HCT116 (cell line): Measurements from ENCODE around the gene UNK. TPM values are rescaled to one million over a fixed set of nuclear protein-coding genes. Genes with fewer than 3 reads are reported as not detected.

Experiments
- ATAC-seq: fragments of 200-7000 bp; cut with Tn5 transposase; 2 replicates; pipeline ENCODE4 v1.9.1; 2020; ENCODE audit warnings: mild to moderate bottlenecking, moderate library complexity
- BruUV-seq: library from RNA; stranded (reverse); fragments of 400-500 nt; replicated peaks from 2 replicates; lab custom pipeline; 2021; lab: Mats Ljungman, UMichigan
- CTCF ChIA-PET: fragments of 300-600 bp; sonication (Branson Sonifier 250); formaldehyde crosslinking; loops from one replicate; lab custom pipeline; 2021; ENCODE audit warnings: antibody characterized with exemption; lab: Charles Lee
- POLR2A ChIA-PET: fragments of 300-600, 350-600 bp; sonication (Branson Sonifier 250); formaldehyde crosslinking; loops from one replicate; lab custom pipeline; 2021; ENCODE audit warnings: antibody characterized with exemption; lab: Charles Lee
- RAD21 ChIA-PET, 2 experiments: fragments of 300-600 bp; sonication (Branson Sonifier 250); formaldehyde crosslinking; loops; one replicate each; lab custom pipeline; 2023; ENCODE audit warnings: low total read pairs in 2 of 2; ENCODE audit not compliant: uncharacterized antibody in 2 of 2, unreplicated experiment in 2 of 2, low non-redundant PET in 1 of 2; lab: Charles Lee
- DNase-seq: peaks from one replicate; pipeline ENCODE4 v3.0.0-alpha.2; 2010; ENCODE audit warnings: low read depth, low spot score
- H2AFZ ChIP-seq: fragments of 200-600 bp; shearing (Covaris generic), sonication (generic); 2 replicates; pipeline ENCODE4 v1.6.1; 2017; ENCODE audit warnings: low read depth, mixed run types, mixed read lengths, antibody characterized with exemption, low read length; ENCODE audit not compliant: poor library complexity, severe bottlenecking
- H3K27ac ChIP-seq: 2 replicates; pipeline ENCODE4 v1.5.1; 2012; ENCODE audit warnings: low read depth, low read length
- H3K27me3 ChIP-seq: fragments of 200-600 bp; sonication (generic); 2 replicates; pipeline ENCODE4 v1.6.1; 2016; ENCODE audit warnings: mixed run types, low read length, mixed read lengths; ENCODE audit not compliant: insufficient read depth
- H3K36me3 ChIP-seq, 2 experiments: fragments of 200-500 bp in 1 of 2; fragments of 200-600 bp in 1 of 2; sonication (Bioruptor generic) in 1 of 2; sonication (generic) in 1 of 2; 2 replicates each; pipeline versions ENCODE4 v1.5.1 to v1.6.1; 2014 to 2016; ENCODE audit warnings: low read length in 2 of 2, inconsistent platforms in 1 of 2, mixed read lengths in 1 of 2, mixed run types in 1 of 2; ENCODE audit not compliant: insufficient read depth in 2 of 2, control insufficient read depth in 1 of 2
- H3K4me1 ChIP-seq, 2 experiments: fragments of 200-600 bp in 1 of 2; sonication (generic) in 1 of 2; 2 replicates each; pipeline versions ENCODE4 v1.5.1 to v1.6.1; 2012 to 2017; ENCODE audit warnings: low read length in 2 of 2, inconsistent platforms in 1 of 2, mild to moderate bottlenecking in 1 of 2, mixed read lengths in 1 of 2, mixed run types in 1 of 2, moderate library complexity in 1 of 2; ENCODE audit not compliant: insufficient read depth in 2 of 2, control insufficient read depth in 1 of 2
- H3K4me2 ChIP-seq: fragments of 200-600 bp; sonication (generic); 2 replicates; pipeline ENCODE4 v1.6.1; 2017; ENCODE audit warnings: mixed run types, low read length, mixed read lengths
- H3K4me3 ChIP-seq, 2 experiments: fragments of 200-600 bp in 1 of 2; sonication (generic) in 1 of 2; replicated peaks in 1 of 2; 2 replicates each; pipeline ENCODE4 v1.5.1; 2011 to 2016; ENCODE audit warnings: low read length in 2 of 2, control low read depth in 1 of 2, low read depth in 1 of 2, mild to moderate bottlenecking in 1 of 2, mixed read lengths in 1 of 2, mixed run types in 1 of 2
- H3K79me2 ChIP-seq: fragments of 200-600 bp; sonication (generic); 2 replicates; pipeline ENCODE4 v1.6.1; 2017; ENCODE audit warnings: mild to moderate bottlenecking, mixed run types, low read length, moderate library complexity, mixed read lengths; ENCODE audit not compliant: insufficient read depth
- H3K9ac ChIP-seq: fragments of 200-600 bp; sonication (generic); 2 replicates; pipeline ENCODE4 v1.6.1; 2016; ENCODE audit warnings: low read length, mixed read lengths
- H3K9me2 ChIP-seq: fragments of 200-600 bp; sonication (generic), shearing (Covaris generic); 2 replicates; pipeline ENCODE4 v1.6.1; 2017; ENCODE audit warnings: mixed run types, mild to moderate bottlenecking, moderate library complexity; ENCODE audit not compliant: insufficient read depth
- H3K9me3 ChIP-seq, 2 experiments: fragments of 200-500 bp in 1 of 2; fragments of 200-600 bp in 1 of 2; sonication (Bioruptor generic) in 1 of 2; sonication (generic) in 1 of 2; 2 replicates each; pipeline ENCODE4 v1.6.1; 2014 to 2017; ENCODE audit warnings: low read length in 2 of 2, mixed read lengths in 2 of 2, inconsistent platforms in 1 of 2, low read depth in 1 of 2, mild to moderate bottlenecking in 1 of 2, mixed run types in 1 of 2, moderate library complexity in 1 of 2; ENCODE audit not compliant: control insufficient read depth in 1 of 2, insufficient read depth in 1 of 2
- H4K20me1 ChIP-seq: fragments of 200-600 bp; sonication (generic), shearing (Covaris generic); 2 replicates; pipeline ENCODE4 v1.6.1; 2017; ENCODE audit warnings: mixed run types, mild to moderate bottlenecking, moderate library complexity; ENCODE audit not compliant: insufficient read depth
- CEBPB ChIP-seq: IDR thresholded peaks from 2 replicates; pipeline ENCODE4 v1.6.1; 2012; ENCODE audit warnings: low read depth
- EGR1 ChIP-seq: IDR thresholded peaks from 2 replicates; pipeline ENCODE4 v1.6.1; 2012; ENCODE audit warnings: low read depth
- EZH2phosphoT487 ChIP-seq: fragments of 200-600 bp; IDR thresholded peaks from 2 replicates; pipeline ENCODE4 v1.6.1; 2018; ENCODE audit warnings: antibody characterized with exemption, borderline replicate concordance
- POLR2A ChIP-seq: IDR thresholded peaks from 2 replicates; pipeline ENCODE4 v1.7.0; 2011; ENCODE audit warnings: borderline replicate concordance; ENCODE audit not compliant: insufficient read depth, insufficient read length; ENCODE audit errors: extremely low read depth
- intact Hi-C: fragments of 100-400 bp; cut with micrococcal nuclease; formaldehyde crosslinking; loops from 2 replicates; pipeline ENCODE4 v1.10.0; 2022
- total RNA-seq: library from RNA; stranded (reverse); gene quantifications from one replicate; pipeline ENCODE4 v1.2.1, GENCODE V29; 2021; ENCODE audit not compliant: unreplicated experiment
- TF ChIP-seq, protein P1 (sequence below), 3 experiments: fragments of 200-600 bp in 1 of 3; sonication (generic) in 1 of 3; IDR thresholded peaks in 2 of 3; conservative IDR thresholded peaks in 1 of 3; 2 replicates each; pipeline ENCODE4 v1.5.1; 2012 to 2017; ENCODE audit warnings: low read depth in 2 of 3, low read length in 2 of 3, antibody characterized with exemption in 1 of 3, borderline replicate concordance in 1 of 3, control low read depth in 1 of 3, mild to moderate bottlenecking in 1 of 3, mixed read lengths in 1 of 3, mixed run types in 1 of 3, moderate library complexity in 1 of 3; ENCODE audit not compliant: insufficient read depth in 1 of 3

The UNK gene
- total RNA-seq, 1 experiment from 2014 or later: 40.6 TPM

DNA sequence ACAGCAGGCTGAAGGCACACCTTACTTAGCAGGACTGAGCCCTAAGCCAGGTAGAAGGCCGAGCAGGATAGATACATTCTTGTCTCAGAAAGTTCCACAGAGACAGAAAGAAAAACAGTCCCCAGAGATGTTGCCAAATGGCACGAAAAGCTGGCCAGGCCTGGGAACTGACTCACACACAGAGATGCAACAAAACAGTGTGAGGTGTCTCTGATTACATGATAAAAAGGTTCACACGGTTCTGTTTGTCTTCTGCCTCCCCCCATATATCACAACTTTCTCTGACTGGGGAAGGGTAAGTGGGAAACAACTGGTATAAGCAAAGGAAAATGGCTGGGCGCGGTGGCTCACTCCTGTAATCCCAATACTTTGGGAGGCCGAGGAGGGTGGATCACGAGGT, 68.8 kb downstream of the UNK start:
- Histone ChIP-seq H3K36me3 (peaks cover 6 to 9% of the 10 kb centered on the region in 2 experiments; a peak in 3 of 4 replicates), H3K4me1 (peaks cover 12 to 30% of the 10 kb centered on the region in 2 experiments), H3K4me2 (peak overlapping the region; percentile 96; the same call in 1 of the 2 replicates), H2AFZ (no peak overlapping the region), H4K20me1 (no peaks in the 10 kb centered on the region), H3K9me3 (no peaks in the 10 kb centered on the region), H3K27me3 (no peaks in the 10 kb centered on the region), H3K9ac (peak overlapping the region; percentile 8; the same call in 1 of the 2 replicates), H3K4me3 (no peak overlapping the region), H3K79me2 (peaks cover 20% of the 10 kb centered on the region; the same call in 1 of the 2 replicates), H3K27ac (no peak overlapping the region), H3K9me2 (no peaks in the 10 kb centered on the region)
- no TSS peak for BruUV-seq
- TF ChIP-seq EZH2phosphoT487 (no peak), POLR2A (no peak), EGR1 (no peak), CEBPB (no peak)
- TF ChIP-seq, protein P1, sequence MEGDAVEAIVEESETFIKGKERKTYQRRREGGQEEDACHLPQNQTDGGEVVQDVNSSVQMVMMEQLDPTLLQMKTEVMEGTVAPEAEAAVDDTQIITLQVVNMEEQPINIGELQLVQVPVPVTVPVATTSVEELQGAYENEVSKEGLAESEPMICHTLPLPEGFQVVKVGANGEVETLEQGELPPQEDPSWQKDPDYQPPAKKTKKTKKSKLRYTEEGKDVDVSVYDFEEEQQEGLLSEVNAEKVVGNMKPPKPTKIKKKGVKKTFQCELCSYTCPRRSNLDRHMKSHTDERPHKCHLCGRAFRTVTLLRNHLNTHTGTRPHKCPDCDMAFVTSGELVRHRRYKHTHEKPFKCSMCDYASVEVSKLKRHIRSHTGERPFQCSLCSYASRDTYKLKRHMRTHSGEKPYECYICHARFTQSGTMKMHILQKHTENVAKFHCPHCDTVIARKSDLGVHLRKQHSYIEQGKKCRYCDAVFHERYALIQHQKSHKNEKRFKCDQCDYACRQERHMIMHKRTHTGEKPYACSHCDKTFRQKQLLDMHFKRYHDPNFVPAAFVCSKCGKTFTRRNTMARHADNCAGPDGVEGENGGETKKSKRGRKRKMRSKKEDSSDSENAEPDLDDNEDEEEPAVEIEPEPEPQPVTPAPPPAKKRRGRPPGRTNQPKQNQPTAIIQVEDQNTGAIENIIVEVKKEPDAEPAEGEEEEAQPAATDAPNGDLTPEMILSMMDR (IDR thresholded peaks at IDR 0.05 in 2 of 3, conservative IDR thresholded peaks at IDR 0.05 in 1 of 3; ENCODE audit: borderline replicate concordance in 1 of 3, insufficient read depth in 1 of 3, low read depth in 2 of 3, low read length in 2 of 3): no peak
- ChIA-PET CTCF (interaction anchor here (4.3 kb wide), 1 partner anchor 7 kb away, joined by 46 read pairs; no protein-coding TSS in a partner anchor), POLR2A (interaction anchor here (6.8 kb wide), 1 partner anchor 76 kb away, joined by 83 read pairs; a partner anchor contains a TSS), RAD21 (no interaction called here)
- intact Hi-C loops: loop anchor here (10.0 kb wide), 1 partner anchor 179 kb away; no protein-coding TSS in a partner anchor
- DNase-seq: no peak
- ATAC-seq: no peak
